Loucy (cell line): ENCODE results near the gene GATA3.
"Not testable (repeated sequence)": the region's sequence is repeated elsewhere in the genome, so short reads cannot be mapped to it uniquely, and the experiment has no call there.

Experiments
- H2AFZ ChIP-seq: fragments of 200-600 bp; sonication (generic); 2 replicates; pipeline ENCODE4 v1.6.0; 2016; ENCODE audit warnings: antibody characterized with exemption, mild to moderate bottlenecking, low read length, moderate library complexity
- H3F3A ChIP-seq: fragments of 200-600 bp; 2 replicates; pipeline ENCODE4 v1.6.0; 2016; ENCODE audit warnings: antibody characterized with exemption, low read depth, mild to moderate bottlenecking
- H3K27me3 ChIP-seq: fragments of 200-600 bp; sonication (generic); 2 replicates; pipeline ENCODE4 v1.6.1; 2014; ENCODE audit warnings: low read length, mild to moderate bottlenecking; ENCODE audit not compliant: insufficient read depth, poor library complexity, severe bottlenecking
- H3K36me3 ChIP-seq: fragments of 200-600 bp; sonication (generic); 2 replicates; pipeline ENCODE4 v1.6.1; 2016; ENCODE audit warnings: low read length; ENCODE audit not compliant: insufficient read depth
- H3K4me1 ChIP-seq: fragments of 200-600 bp; sonication (generic); 2 replicates; pipeline ENCODE4 v1.5.1; 2014; ENCODE audit warnings: low read length, mild to moderate bottlenecking; ENCODE audit not compliant: insufficient read depth, poor library complexity, severe bottlenecking
- H3K4me2 ChIP-seq: fragments of 200-600 bp; sonication (generic); 2 replicates; pipeline ENCODE4 v1.6.0; 2014; ENCODE audit warnings: antibody characterized with exemption, low read length, low read depth, mild to moderate bottlenecking; ENCODE audit not compliant: poor library complexity, severe bottlenecking
- H3K4me3 ChIP-seq: fragments of 200-600 bp; sonication (generic); 2 replicates; pipeline ENCODE4 v1.5.1; 2014; ENCODE audit warnings: low read length, mild to moderate bottlenecking, mixed read lengths; ENCODE audit not compliant: poor library complexity, severe bottlenecking
- H3K79me2 ChIP-seq: fragments of 200-600 bp; sonication (generic); 2 replicates; pipeline ENCODE4 v1.6.1; 2014; ENCODE audit warnings: low read length; ENCODE audit not compliant: insufficient read depth
- H3K9ac ChIP-seq: fragments of 200-600 bp; sonication (generic); 2 replicates; pipeline ENCODE4 v1.6.0; 2014; ENCODE audit warnings: mild to moderate bottlenecking, low read depth, low read length, moderate library complexity; ENCODE audit not compliant: poor library complexity, severe bottlenecking
- H3K9me2 ChIP-seq: fragments of 200-600 bp; sonication (generic); replicated peaks from 2 replicates; pipeline ENCODE4 v1.6.1; 2016; ENCODE audit warnings: low read depth, low read length, mixed read lengths
- H3K9me3 ChIP-seq: fragments of 200-600 bp; sonication (generic); 2 replicates; pipeline ENCODE4 v1.6.1; 2014; ENCODE audit warnings: mild to moderate bottlenecking, antibody characterized with exemption, low read length, low read depth; ENCODE audit not compliant: insufficient read depth
- H4K20me1 ChIP-seq: fragments of 200-600 bp; sonication (generic); 2 replicates; pipeline ENCODE4 v1.6.0; 2014; ENCODE audit warnings: antibody characterized with exemption, low read length, mild to moderate bottlenecking; ENCODE audit not compliant: insufficient read depth, poor library complexity, severe bottlenecking
- EZH2phosphoT487 ChIP-seq: fragments of 200-600 bp; IDR thresholded peaks from 2 replicates; pipeline ENCODE4 v1.6.1; 2018; ENCODE audit warnings: antibody characterized with exemption, mild to moderate bottlenecking, moderate library complexity, borderline replicate concordance
- TF ChIP-seq, protein P1 (sequence below): fragments of 200-600 bp; sonication (generic); conservative IDR thresholded peaks from 2 replicates; pipeline ENCODE4 v1.5.1; 2014; ENCODE audit warnings: mild to moderate bottlenecking, antibody characterized with exemption, low read length

The GATA3 gene

DNA sequence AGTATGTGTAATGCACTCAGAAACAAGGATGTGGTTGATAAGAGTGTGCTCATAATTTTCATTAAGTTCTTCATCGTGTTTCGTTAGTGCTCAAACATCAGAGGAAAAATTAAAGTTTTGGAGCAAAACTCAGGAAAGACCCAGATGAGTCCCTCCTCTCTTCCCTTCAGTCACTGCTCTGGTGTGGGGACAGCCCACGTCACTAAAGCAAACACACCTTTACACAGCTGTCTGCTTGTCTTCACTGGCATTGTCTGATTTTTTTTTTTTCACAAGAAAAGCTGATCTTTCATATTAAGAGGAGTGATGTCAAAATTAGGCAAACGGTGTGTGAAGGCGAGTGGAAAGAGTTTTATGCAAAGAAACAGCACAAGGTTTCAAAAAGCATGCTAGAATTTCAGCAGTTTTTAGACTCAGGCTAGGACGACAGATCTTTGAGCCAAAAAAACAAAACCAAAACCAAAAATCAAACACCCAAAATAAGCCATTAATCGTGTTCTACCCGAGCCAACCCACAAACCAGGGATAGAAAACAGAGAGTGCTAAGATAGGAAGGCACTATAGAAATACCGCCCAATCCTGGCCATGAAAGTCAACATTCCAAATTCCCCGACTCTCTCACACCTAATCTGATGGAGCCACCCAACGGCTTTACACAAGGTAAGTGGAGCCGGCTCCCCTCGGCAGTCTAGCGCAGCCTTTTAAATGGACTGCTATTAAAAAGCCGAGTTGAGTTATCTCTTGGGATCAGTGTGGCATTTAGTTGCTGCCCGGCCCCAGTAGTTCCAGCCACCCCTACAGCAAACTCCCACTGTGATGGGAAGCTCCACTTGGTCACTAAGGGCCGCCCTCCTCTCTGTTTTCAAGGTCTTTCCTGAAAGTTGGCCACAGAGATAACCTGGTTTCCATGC, 27.9 kb upstream of the GATA3 start:
- H3K9ac ChIP-seq = no peak overlapping the region
- no peaks in the 10 kb centered on the region for H3K9me3 ChIP-seq
- peak overlapping the region; percentile 19 for H3K4me2 ChIP-seq
- no peak for TF ChIP-seq EZH2phosphoT487
- TF ChIP-seq, protein P1, sequence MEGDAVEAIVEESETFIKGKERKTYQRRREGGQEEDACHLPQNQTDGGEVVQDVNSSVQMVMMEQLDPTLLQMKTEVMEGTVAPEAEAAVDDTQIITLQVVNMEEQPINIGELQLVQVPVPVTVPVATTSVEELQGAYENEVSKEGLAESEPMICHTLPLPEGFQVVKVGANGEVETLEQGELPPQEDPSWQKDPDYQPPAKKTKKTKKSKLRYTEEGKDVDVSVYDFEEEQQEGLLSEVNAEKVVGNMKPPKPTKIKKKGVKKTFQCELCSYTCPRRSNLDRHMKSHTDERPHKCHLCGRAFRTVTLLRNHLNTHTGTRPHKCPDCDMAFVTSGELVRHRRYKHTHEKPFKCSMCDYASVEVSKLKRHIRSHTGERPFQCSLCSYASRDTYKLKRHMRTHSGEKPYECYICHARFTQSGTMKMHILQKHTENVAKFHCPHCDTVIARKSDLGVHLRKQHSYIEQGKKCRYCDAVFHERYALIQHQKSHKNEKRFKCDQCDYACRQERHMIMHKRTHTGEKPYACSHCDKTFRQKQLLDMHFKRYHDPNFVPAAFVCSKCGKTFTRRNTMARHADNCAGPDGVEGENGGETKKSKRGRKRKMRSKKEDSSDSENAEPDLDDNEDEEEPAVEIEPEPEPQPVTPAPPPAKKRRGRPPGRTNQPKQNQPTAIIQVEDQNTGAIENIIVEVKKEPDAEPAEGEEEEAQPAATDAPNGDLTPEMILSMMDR = no peak
- no peaks in the 10 kb centered on the region for H3K4me1 ChIP-seq
- H3K4me3 ChIP-seq = no peak overlapping the region
- H3K79me2 ChIP-seq = no peaks in the 10 kb centered on the region
- H3K9me2 ChIP-seq = no peaks in the 10 kb centered on the region
- no peaks in the 10 kb centered on the region for H3F3A ChIP-seq
- H4K20me1 ChIP-seq = no peaks in the 10 kb centered on the region
- no peaks in the 10 kb centered on the region for H3K36me3 ChIP-seq
- H3K27me3 ChIP-seq = no peaks in the 10 kb centered on the region
- H2AFZ ChIP-seq = no peak overlapping the region

DNA sequence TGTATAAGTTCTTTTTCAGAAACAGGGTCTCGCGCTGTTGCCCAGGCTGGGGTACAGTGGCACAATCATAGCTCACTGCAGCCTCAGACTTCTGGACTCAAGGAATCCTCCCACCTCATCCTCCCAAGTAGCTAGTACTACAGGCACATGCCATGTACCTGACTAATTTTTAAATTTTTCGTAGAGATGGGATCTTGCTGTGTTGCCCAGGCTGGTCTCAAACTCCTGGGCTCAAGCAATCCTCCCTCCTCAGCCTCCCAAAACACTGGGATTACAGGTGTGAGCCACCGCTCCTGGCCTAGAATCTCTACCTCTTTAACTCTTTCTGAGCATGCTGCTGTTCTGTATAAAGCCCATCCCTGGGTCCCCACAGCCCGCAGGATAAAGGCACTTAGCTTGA, 23.3 kb upstream of the GATA3 start:
- not testable (repeated sequence) for H3K9me3 ChIP-seq, H3K79me2 ChIP-seq, H3K4me1 ChIP-seq, H3K4me3 ChIP-seq, H3K9me2 ChIP-seq, H3K36me3 ChIP-seq, H4K20me1 ChIP-seq, H3F3A ChIP-seq, H3K4me2 ChIP-seq, H2AFZ ChIP-seq, H3K9ac ChIP-seq, H3K27me3 ChIP-seq

DNA sequence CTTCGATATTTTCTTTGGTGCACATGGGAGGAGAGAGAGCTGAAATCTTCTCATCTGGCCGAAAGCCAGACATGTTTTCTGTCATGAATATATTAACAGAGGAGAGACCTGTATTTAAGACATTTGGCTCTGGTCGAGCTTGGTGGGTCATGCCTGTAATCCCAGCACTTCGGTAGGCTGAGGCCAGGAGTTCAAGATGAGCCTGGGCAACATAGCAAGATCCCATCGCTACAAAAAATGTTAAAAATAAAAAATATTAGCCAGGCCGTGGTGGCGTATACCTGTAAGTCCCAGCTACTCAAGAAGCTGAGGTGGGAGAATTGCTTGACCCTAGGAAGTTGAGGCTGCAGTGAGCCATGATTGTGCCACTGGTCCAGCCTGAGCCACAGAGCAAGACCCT, 21.9 kb upstream of the GATA3 start:
- TF ChIP-seq, protein P1 = no peak
- TF ChIP-seq EZH2phosphoT487 = no peak
- H3K27me3 ChIP-seq = no peaks in the 10 kb centered on the region
- no peaks in the 10 kb centered on the region for H4K20me1 ChIP-seq
- no peaks in the 10 kb centered on the region for H3K9me3 ChIP-seq
- no peaks in the 10 kb centered on the region for H3K4me1 ChIP-seq
- no peak overlapping the region for H3K9ac ChIP-seq
- no peaks in the 10 kb centered on the region for H3K36me3 ChIP-seq
- no peak overlapping the region for H2AFZ ChIP-seq
- H3K4me3 ChIP-seq = no peak overlapping the region
- H3K9me2 ChIP-seq = no peaks in the 10 kb centered on the region
- no peaks in the 10 kb centered on the region for H3K79me2 ChIP-seq
- H3F3A ChIP-seq = no peaks in the 10 kb centered on the region
- no peak overlapping the region for H3K4me2 ChIP-seq
